ENCODE data around the gene CLCA2.

GRCh38 chr1:86502721-86503405 is 78.9 kb downstream of the CLCA2 start:
- TF ChIP-seq, protein P1, sequence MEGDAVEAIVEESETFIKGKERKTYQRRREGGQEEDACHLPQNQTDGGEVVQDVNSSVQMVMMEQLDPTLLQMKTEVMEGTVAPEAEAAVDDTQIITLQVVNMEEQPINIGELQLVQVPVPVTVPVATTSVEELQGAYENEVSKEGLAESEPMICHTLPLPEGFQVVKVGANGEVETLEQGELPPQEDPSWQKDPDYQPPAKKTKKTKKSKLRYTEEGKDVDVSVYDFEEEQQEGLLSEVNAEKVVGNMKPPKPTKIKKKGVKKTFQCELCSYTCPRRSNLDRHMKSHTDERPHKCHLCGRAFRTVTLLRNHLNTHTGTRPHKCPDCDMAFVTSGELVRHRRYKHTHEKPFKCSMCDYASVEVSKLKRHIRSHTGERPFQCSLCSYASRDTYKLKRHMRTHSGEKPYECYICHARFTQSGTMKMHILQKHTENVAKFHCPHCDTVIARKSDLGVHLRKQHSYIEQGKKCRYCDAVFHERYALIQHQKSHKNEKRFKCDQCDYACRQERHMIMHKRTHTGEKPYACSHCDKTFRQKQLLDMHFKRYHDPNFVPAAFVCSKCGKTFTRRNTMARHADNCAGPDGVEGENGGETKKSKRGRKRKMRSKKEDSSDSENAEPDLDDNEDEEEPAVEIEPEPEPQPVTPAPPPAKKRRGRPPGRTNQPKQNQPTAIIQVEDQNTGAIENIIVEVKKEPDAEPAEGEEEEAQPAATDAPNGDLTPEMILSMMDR (IDR thresholded peaks at IDR 0.05), result no peak
- TF ChIP-seq POLR2AphosphoS5 (IDR thresholded peaks at IDR 0.05) (no peak), POLR2A (IDR thresholded peaks at IDR 0.05) (no peak)

Data from suprapubic skin (tissue), 4 donors.